ENCODE data around the gene VSNL1.

- TF ChIP-seq CTCF (conservative IDR thresholded peaks at IDR 0.05) (no peak), ZFX (IDR thresholded peaks at IDR 0.05) (no peak)
Observed at GRCh38 chr2:17615728-17616351, 75.3 kb downstream of the VSNL1 start.

All from C4-2B (cell line).